ENCODE data around the gene KDF1. TPM values are rescaled to one million over a fixed set of nuclear protein-coding genes. Genes with fewer than 3 reads are reported as not detected.

The KDF1 gene
- total and polyA plus RNA-seq, 2 donors (not counting 1 experiment from before 2014, with no cell fraction given), result not detected

GRCh38 chr1:26998429-26999300 is 38.4 kb upstream of the KDF1 start:
- peak overlapping the region in 1 of 4 experiments; percentile 50 for H3K4me3 ChIP-seq (replicated peaks in 1 of 4; ENCODE audit: control extremely low read depth in 1 of 4, insufficient read depth in 1 of 4, low read depth in 3 of 4, low read length in 4 of 4)
- no peaks in the 10 kb centered on the region for H3K27me3 ChIP-seq (ENCODE audit: control insufficient read depth, insufficient read depth, low read length)
- peak; percentile 51 to 55 for DNase-seq (ENCODE audit: low read depth in 2 of 2)
- no peaks in the 10 kb centered on the region for H3K36me3 ChIP-seq (ENCODE audit: control insufficient read depth, insufficient read depth, low read length)
- peak overlapping the region; percentile 58 for H3K4me2 ChIP-seq (ENCODE audit: extremely low read depth, insufficient read depth, low read length)
- TF ChIP-seq EZH2 (IDR thresholded peaks at IDR 0.05; ENCODE audit: low read length, missing control alignments), result no peak
- TF ChIP-seq, protein P1, sequence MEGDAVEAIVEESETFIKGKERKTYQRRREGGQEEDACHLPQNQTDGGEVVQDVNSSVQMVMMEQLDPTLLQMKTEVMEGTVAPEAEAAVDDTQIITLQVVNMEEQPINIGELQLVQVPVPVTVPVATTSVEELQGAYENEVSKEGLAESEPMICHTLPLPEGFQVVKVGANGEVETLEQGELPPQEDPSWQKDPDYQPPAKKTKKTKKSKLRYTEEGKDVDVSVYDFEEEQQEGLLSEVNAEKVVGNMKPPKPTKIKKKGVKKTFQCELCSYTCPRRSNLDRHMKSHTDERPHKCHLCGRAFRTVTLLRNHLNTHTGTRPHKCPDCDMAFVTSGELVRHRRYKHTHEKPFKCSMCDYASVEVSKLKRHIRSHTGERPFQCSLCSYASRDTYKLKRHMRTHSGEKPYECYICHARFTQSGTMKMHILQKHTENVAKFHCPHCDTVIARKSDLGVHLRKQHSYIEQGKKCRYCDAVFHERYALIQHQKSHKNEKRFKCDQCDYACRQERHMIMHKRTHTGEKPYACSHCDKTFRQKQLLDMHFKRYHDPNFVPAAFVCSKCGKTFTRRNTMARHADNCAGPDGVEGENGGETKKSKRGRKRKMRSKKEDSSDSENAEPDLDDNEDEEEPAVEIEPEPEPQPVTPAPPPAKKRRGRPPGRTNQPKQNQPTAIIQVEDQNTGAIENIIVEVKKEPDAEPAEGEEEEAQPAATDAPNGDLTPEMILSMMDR (conservative IDR thresholded peaks at IDR 0.05 in 1 of 2, IDR thresholded peaks at IDR 0.05 in 1 of 2; ENCODE audit: low read depth in 1 of 2, low read length in 2 of 2), result no peak
- H3K9me3 ChIP-seq (ENCODE audit: control insufficient read depth, insufficient read depth, low read depth, low read length), result no peaks in the 10 kb centered on the region
- no peak overlapping the region for H3K9ac ChIP-seq (ENCODE audit: insufficient read depth, low read length)
- no peak overlapping the region for H2AFZ ChIP-seq (ENCODE audit: low read length)
- no peaks in the 10 kb centered on the region for H4K20me1 ChIP-seq (ENCODE audit: control insufficient read depth, extremely low read depth, insufficient read depth, low read length)
- peaks cover 31% of the 10 kb centered on the region for H3K4me1 ChIP-seq (ENCODE audit: control insufficient read depth, extremely low read depth, insufficient read depth, low read length)
- H3K79me2 ChIP-seq (ENCODE audit: control insufficient read depth, insufficient read depth, low read length), result peaks cover 16% of the 10 kb centered on the region
- H3K27ac ChIP-seq (ENCODE audit: insufficient read depth, low read length), result peak overlapping the region; percentile 84

DNA sequence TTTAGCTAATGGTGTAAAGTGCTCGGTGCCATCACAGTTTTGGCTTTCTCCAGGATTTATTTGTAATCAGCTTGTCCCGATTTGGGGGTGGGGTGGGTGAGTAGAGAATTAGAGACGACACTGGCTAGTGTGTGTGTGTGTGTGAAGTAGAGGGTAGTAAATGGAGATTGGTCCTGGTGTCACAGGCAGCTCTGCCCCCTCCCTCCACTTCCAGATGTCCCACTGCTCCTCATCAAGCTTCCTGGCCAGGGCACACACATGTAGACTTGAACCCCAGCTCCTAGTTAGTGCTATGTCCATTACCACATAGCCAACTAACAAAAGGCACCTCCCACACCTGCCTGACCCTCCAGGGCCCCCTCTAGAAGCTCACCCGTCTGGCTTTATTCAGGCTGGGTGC is 36.4 kb upstream of the KDF1 start:
- Histone ChIP-seq H3K4me3 (replicated peaks in 1 of 4; ENCODE audit: control extremely low read depth in 1 of 4, insufficient read depth in 1 of 4, low read depth in 3 of 4, low read length in 4 of 4) (peak overlapping the region in 2 of 4 experiments; percentile 74 to 98), H3K36me3 (ENCODE audit: control insufficient read depth, insufficient read depth, low read length) (no peaks in the 10 kb centered on the region), H3K27ac (ENCODE audit: insufficient read depth, low read length) (no peak overlapping the region), H3K4me1 (ENCODE audit: control insufficient read depth, extremely low read depth, insufficient read depth, low read length) (peaks cover 39% of the 10 kb centered on the region), H3K4me2 (ENCODE audit: extremely low read depth, insufficient read depth, low read length) (peak overlapping the region; percentile 72), H3K9me3 (ENCODE audit: control insufficient read depth, insufficient read depth, low read depth, low read length) (no peaks in the 10 kb centered on the region), H3K27me3 (ENCODE audit: control insufficient read depth, insufficient read depth, low read length) (no peaks in the 10 kb centered on the region), H4K20me1 (ENCODE audit: control insufficient read depth, extremely low read depth, insufficient read depth, low read length) (no peaks in the 10 kb centered on the region), H2AFZ (ENCODE audit: low read length) (no peak overlapping the region), H3K79me2 (ENCODE audit: control insufficient read depth, insufficient read depth, low read length) (peaks cover 16% of the 10 kb centered on the region), H3K9ac (ENCODE audit: insufficient read depth, low read length) (no peak overlapping the region)
- no peak for DNase-seq (ENCODE audit: low read depth in 2 of 2)
- TF ChIP-seq EZH2 (IDR thresholded peaks at IDR 0.05; ENCODE audit: low read length, missing control alignments), result no peak
- TF ChIP-seq, protein P1 (conservative IDR thresholded peaks at IDR 0.05 in 1 of 2, IDR thresholded peaks at IDR 0.05 in 1 of 2; ENCODE audit: low read depth in 1 of 2, low read length in 2 of 2), result no peak

DNA sequence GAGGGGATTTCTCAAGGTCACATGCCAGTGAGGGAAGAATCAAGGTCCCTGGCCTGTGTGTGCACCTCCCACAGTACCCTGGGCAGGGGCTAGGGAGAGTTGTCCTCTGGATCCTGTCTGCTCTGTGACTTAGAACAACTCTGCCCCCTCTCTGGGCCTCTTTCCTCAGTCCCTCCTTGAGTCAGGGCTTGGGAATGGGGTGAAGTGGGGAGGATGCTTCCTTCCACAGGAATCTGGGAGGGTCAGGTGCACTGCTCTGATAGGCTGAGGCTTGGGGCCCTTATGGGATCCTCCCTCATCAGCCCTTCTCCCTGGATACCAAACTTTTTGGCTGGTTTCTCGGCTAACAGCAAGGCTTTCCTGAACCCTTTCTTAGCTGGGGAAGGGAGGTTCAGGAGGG is 35.8 kb upstream of the KDF1 start:
- H3K36me3 ChIP-seq (ENCODE audit: control insufficient read depth, insufficient read depth, low read length), result no peaks in the 10 kb centered on the region
- DNase-seq (ENCODE audit: low read depth in 2 of 2), result peak in 1 of 2 donors; percentile 66
- no peak overlapping the region for H3K9ac ChIP-seq (ENCODE audit: insufficient read depth, low read length)
- no peaks in the 10 kb centered on the region for H3K27me3 ChIP-seq (ENCODE audit: control insufficient read depth, insufficient read depth, low read length)
- peak overlapping the region in 3 of 4 experiments; percentile 8 to 98 (median 74) for H3K4me3 ChIP-seq (replicated peaks in 1 of 4; ENCODE audit: control extremely low read depth in 1 of 4, insufficient read depth in 1 of 4, low read depth in 3 of 4, low read length in 4 of 4)
- no peaks in the 10 kb centered on the region for H3K9me3 ChIP-seq (ENCODE audit: control insufficient read depth, insufficient read depth, low read depth, low read length)
- H3K27ac ChIP-seq (ENCODE audit: insufficient read depth, low read length), result no peak overlapping the region
- peaks cover 43% of the 10 kb centered on the region for H3K4me1 ChIP-seq (ENCODE audit: control insufficient read depth, extremely low read depth, insufficient read depth, low read length)
- peaks cover 16% of the 10 kb centered on the region for H3K79me2 ChIP-seq (ENCODE audit: control insufficient read depth, insufficient read depth, low read length)
- H3K4me2 ChIP-seq (ENCODE audit: extremely low read depth, insufficient read depth, low read length), result peak overlapping the region; percentile 72
- no peaks in the 10 kb centered on the region for H4K20me1 ChIP-seq (ENCODE audit: control insufficient read depth, extremely low read depth, insufficient read depth, low read length)
- TF ChIP-seq, protein P1 (conservative IDR thresholded peaks at IDR 0.05 in 1 of 2, IDR thresholded peaks at IDR 0.05 in 1 of 2; ENCODE audit: low read depth in 1 of 2, low read length in 2 of 2), result no peak
- TF ChIP-seq EZH2 (IDR thresholded peaks at IDR 0.05; ENCODE audit: low read length, missing control alignments), result no peak
- H2AFZ ChIP-seq (ENCODE audit: low read length), result no peak overlapping the region

Data from fibroblast of lung (primary cell).